Neural cell (in vitro differentiated cells): Measurements from ENCODE around the gene LDLRAD4. TPM values are rescaled to one million over a fixed set of nuclear protein-coding genes. Genes with fewer than 3 reads are reported as not detected.

ENCODE experiments used
- H2AFZ ChIP-seq: fragments of 200-600, 300-800 bp; sonication (generic), shearing (Covaris generic); 2 replicates; pipeline ENCODE4 v1.6.0; 2014; ENCODE audit warnings: low read depth, mild to moderate bottlenecking, antibody characterized with exemption, low read length, moderate library complexity
- H3F3A ChIP-seq: fragments of 200-600 bp; shearing (Covaris generic); 2 replicates; pipeline ENCODE4 v1.6.1; 2016; ENCODE audit warnings: mild to moderate bottlenecking, moderate library complexity, mixed read lengths, antibody characterized with exemption, low read length; ENCODE audit not compliant: insufficient read depth, poor library complexity, severe bottlenecking
- H3K27ac ChIP-seq: fragments of 200-600, 300-800 bp; sonication (generic), shearing (Covaris generic); 2 replicates; pipeline ENCODE4 v1.5.1; 2014; ENCODE audit warnings: mild to moderate bottlenecking, low read length, moderate library complexity
- H3K27me3 ChIP-seq: fragments of 300-800, 200-600 bp; sonication (generic), shearing (Covaris generic); 2 replicates; pipeline ENCODE4 v1.6.0; 2014; ENCODE audit warnings: mild to moderate bottlenecking, low read depth, low read length, moderate library complexity; ENCODE audit not compliant: insufficient read depth
- H3K36me3 ChIP-seq: fragments of 300-800, 200-600 bp; sonication (generic), shearing (Covaris generic); 2 replicates; pipeline ENCODE4 v1.5.1; 2014; ENCODE audit warnings: mild to moderate bottlenecking, antibody characterized with exemption, low read length, moderate library complexity; ENCODE audit not compliant: insufficient read depth
- H3K4me2 ChIP-seq: fragments of 300-800, 200-600 bp; sonication (generic), shearing (Covaris generic); 2 replicates; pipeline ENCODE4 v1.6.0; 2014; ENCODE audit warnings: mild to moderate bottlenecking, low read length
- H3K4me3 ChIP-seq: fragments of 300-800, 200-600 bp; sonication (generic), shearing (Covaris generic); 2 replicates; pipeline ENCODE4 v1.5.1; 2014; ENCODE audit warnings: mild to moderate bottlenecking, low read length, moderate library complexity
- H3K79me2 ChIP-seq: fragments of 200-600 bp; shearing (Covaris generic); replicated peaks from 2 replicates; pipeline ENCODE4 v1.6.0; 2014; ENCODE audit warnings: mild to moderate bottlenecking, low read length, moderate library complexity; ENCODE audit not compliant: insufficient read depth
- H3K9ac ChIP-seq: fragments of 300-800, 200-600 bp; sonication (generic), shearing (Covaris generic); 2 replicates; pipeline ENCODE4 v1.6.1; 2016; ENCODE audit warnings: mild to moderate bottlenecking, low read length, mixed read lengths
- H3K9me2 ChIP-seq: fragments of 200-600 bp; shearing (Covaris generic); 2 replicates; pipeline ENCODE4 v1.6.1; 2016; ENCODE audit warnings: mild to moderate bottlenecking, low read length, mixed read lengths; ENCODE audit not compliant: insufficient read depth
- H3K9me3 ChIP-seq: fragments of 200-600, 300-800 bp; sonication (generic), shearing (Covaris generic); 2 replicates; pipeline ENCODE4 v1.6.1; 2016; ENCODE audit warnings: mild to moderate bottlenecking, mixed run types, low read length, moderate library complexity, mixed read lengths
- H4K20me1 ChIP-seq: fragments of 200-600 bp; shearing (Covaris generic); 2 replicates; pipeline ENCODE4 v1.6.1; 2016; ENCODE audit warnings: mild to moderate bottlenecking, mixed run types; ENCODE audit not compliant: insufficient read depth
- EZH2 ChIP-seq: fragments of 200-600, 300-800 bp; shearing (Covaris generic), sonication (generic); IDR thresholded peaks from 2 replicates; pipeline ENCODE4 v1.6.1; 2014; ENCODE audit warnings: antibody characterized with exemption, low read length, borderline replicate concordance, mild to moderate bottlenecking; ENCODE audit not compliant: insufficient read depth, poor library complexity, severe bottlenecking
- MXI1 ChIP-seq: fragments of 450-650 bp; conservative IDR thresholded peaks from 2 replicates; pipeline ENCODE4 v1.6.1; 2014; ENCODE audit warnings: antibody characterized with exemption, mild to moderate bottlenecking; ENCODE audit not compliant: poor library complexity, severe bottlenecking
- POLR2AphosphoS5 ChIP-seq: IDR thresholded peaks from 2 replicates; pipeline ENCODE4 v1.6.1; 2012
- RAD21 ChIP-seq: fragments of 450-650 bp; conservative IDR thresholded peaks from 2 replicates; pipeline ENCODE4 v1.6.1; 2014; ENCODE audit warnings: antibody characterized with exemption, mild to moderate bottlenecking, moderate library complexity
- SMC3 ChIP-seq: fragments of 450-650 bp; conservative IDR thresholded peaks from 2 replicates; pipeline ENCODE4 v1.6.1; 2014; ENCODE audit warnings: antibody characterized with exemption, mild to moderate bottlenecking, moderate library complexity; ENCODE audit not compliant: poor library complexity
- TAF1 ChIP-seq: IDR thresholded peaks from 2 replicates; pipeline ENCODE4 v1.6.1; 2012; ENCODE audit warnings: low read depth
- polyA plus RNA-seq: library from polyadenylated mRNA; depleted of rRNA; stranded (reverse); fragments of >200 nt; gene quantifications from 2 replicates; pipeline ENCODE4 v1.2.3, GENCODE V29; 2014
- TF ChIP-seq, protein P1 (sequence below): fragments of 450-650 bp; IDR thresholded peaks from 2 replicates; pipeline ENCODE4 v1.5.1; 2014; ENCODE audit warnings: antibody characterized with exemption, mild to moderate bottlenecking, moderate library complexity; ENCODE audit not compliant: poor library complexity, severe bottlenecking
- TF ChIP-seq, protein P2 (sequence below): IDR thresholded peaks from 2 replicates; pipeline ENCODE4 v1.6.1; 2012; ENCODE audit warnings: borderline replicate concordance

LDLRAD4 gene
- polyA plus RNA-seq, 1 donor from 2014 or later, result 3.7 TPM

DNA sequence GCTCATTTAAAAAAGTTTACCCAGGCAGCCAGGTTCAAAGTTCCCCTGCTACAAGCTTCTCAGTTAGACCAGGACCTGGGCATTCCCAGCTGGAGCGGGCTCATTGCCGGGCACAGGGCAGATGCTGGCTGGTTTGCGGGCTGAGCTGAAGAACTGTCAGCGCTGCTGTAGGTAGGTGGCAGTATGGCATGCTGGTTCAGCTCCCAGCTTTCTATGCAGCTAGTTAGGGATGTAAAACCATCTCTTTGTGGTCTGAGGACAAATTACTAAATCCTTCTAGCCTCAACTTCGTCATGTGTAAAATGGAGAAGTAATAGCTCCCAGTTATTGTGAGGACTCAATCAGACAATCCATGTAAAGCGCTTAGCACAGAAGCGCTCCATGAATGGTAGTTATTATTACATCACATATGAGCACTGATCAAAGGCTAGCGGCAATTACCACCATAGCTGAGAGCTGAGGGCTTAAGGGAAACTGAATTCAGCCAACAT is 2.4 kb upstream of the LDLRAD4 start:
- Histone ChIP-seq H4K20me1 (no peaks in the 10 kb centered on the region), H3K27me3 (peaks cover 21% of the 10 kb centered on the region), H3K4me2 (no peak overlapping the region), H3K27ac (no peak overlapping the region), H3K36me3 (no peaks in the 10 kb centered on the region), H3K9ac (no peak overlapping the region), H3K79me2 (no peaks in the 10 kb centered on the region), H3F3A (no peaks in the 10 kb centered on the region), H3K4me3 (peak overlapping the region; percentile 75), H3K9me3 (no peaks in the 10 kb centered on the region), H2AFZ (no peak overlapping the region), H3K9me2 (no peaks in the 10 kb centered on the region)
- TF ChIP-seq, protein P1, sequence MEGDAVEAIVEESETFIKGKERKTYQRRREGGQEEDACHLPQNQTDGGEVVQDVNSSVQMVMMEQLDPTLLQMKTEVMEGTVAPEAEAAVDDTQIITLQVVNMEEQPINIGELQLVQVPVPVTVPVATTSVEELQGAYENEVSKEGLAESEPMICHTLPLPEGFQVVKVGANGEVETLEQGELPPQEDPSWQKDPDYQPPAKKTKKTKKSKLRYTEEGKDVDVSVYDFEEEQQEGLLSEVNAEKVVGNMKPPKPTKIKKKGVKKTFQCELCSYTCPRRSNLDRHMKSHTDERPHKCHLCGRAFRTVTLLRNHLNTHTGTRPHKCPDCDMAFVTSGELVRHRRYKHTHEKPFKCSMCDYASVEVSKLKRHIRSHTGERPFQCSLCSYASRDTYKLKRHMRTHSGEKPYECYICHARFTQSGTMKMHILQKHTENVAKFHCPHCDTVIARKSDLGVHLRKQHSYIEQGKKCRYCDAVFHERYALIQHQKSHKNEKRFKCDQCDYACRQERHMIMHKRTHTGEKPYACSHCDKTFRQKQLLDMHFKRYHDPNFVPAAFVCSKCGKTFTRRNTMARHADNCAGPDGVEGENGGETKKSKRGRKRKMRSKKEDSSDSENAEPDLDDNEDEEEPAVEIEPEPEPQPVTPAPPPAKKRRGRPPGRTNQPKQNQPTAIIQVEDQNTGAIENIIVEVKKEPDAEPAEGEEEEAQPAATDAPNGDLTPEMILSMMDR, result peak; percentile 90
- TF ChIP-seq SMC3, result peak; percentile 92
- TF ChIP-seq MXI1, result no peak
- TF ChIP-seq RAD21, result peak; percentile 92

DNA sequence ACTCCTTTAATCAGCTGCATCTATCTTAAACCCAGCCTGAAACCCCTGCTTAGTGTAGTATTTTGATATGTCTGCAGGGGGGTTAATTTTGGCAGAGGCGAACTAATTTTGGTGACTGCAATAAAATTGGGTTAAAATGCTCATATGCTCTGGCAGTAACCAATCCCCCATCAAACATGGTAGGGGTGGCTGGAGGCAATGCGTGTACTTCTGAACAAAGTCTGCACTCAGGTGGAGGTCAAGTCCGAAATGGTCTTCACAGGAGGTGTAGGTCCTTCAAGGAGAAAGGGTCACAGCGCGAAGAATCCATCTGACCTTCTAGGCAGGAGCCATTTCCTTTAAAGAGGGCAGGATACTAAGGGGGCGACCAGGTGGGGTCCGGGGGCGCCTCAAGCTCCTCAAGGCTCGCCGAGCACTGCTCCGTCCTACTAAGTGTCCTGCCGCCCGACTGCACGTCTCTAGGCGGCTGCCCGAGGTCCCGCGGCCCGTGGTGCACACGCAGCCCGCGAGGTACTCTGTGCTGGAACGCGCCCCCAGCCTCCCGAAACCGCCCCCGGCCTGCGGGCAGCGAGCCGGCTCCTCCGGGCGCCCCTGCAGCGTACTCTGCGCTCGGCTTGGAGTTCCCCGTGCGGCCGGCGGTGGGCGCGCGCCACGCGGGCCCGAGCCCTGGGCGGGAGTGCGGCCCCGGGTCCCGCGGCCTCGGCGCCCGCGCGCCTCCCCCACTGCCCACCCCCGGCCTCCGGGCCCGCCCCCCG is 1.7 kb upstream of the LDLRAD4 start:
- no peak for TF ChIP-seq TAF1
- TF ChIP-seq, protein P1, result peak; percentile 65
- peak; percentile 52 for TF ChIP-seq SMC3
- no peaks in the 10 kb centered on the region for H3K79me2 ChIP-seq
- no peaks in the 10 kb centered on the region for H3K36me3 ChIP-seq
- peak overlapping the region; percentile 66 for H3K9ac ChIP-seq
- no peaks in the 10 kb centered on the region for H3K9me2 ChIP-seq
- no peak overlapping the region for H3K27ac ChIP-seq
- H2AFZ ChIP-seq, result no peak overlapping the region
- H4K20me1 ChIP-seq, result no peaks in the 10 kb centered on the region
- H3K4me2 ChIP-seq, result peak overlapping the region; percentile 65
- H3K9me3 ChIP-seq, result no peaks in the 10 kb centered on the region
- H3K27me3 ChIP-seq, result peaks cover 21% of the 10 kb centered on the region
- H3K4me3 ChIP-seq, result peak overlapping the region; percentile 87
- no peaks in the 10 kb centered on the region for H3F3A ChIP-seq

DNA sequence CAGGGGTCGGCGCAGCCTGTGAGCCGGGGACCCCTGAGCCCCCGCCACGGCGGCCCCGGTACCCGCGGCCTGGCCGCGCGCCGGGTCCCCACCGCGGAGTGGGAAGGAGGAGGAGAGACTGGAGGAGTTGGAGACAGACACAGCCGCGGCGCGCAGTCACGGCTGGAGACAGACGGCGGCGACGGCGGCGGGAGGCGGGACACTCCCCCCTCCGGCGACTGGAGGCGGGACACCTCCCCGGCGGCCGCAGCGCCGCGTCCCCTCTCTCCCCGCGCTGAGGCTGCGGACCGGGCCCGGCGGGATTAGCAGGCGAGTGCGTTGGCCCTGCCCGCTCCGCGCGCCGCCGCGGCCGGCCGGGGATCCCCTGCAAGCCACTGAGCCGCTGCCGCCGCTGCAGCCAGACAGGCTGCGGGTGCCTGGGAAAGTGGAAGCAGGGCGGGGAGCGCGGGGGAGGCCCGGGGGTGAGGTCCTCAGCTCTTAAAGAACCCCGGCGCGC is 1.0 kb upstream of the LDLRAD4 start:
- H3K79me2 ChIP-seq, result no peaks in the 10 kb centered on the region
- no peaks in the 10 kb centered on the region for H3F3A ChIP-seq
- no peaks in the 10 kb centered on the region for H3K9me3 ChIP-seq
- H4K20me1 ChIP-seq, result no peaks in the 10 kb centered on the region
- peak overlapping the region; percentile 87 for H3K4me3 ChIP-seq
- H3K27ac ChIP-seq, result no peak overlapping the region
- H3K9ac ChIP-seq, result peak overlapping the region; percentile 66
- H3K9me2 ChIP-seq, result no peaks in the 10 kb centered on the region
- TF ChIP-seq, protein P2, sequence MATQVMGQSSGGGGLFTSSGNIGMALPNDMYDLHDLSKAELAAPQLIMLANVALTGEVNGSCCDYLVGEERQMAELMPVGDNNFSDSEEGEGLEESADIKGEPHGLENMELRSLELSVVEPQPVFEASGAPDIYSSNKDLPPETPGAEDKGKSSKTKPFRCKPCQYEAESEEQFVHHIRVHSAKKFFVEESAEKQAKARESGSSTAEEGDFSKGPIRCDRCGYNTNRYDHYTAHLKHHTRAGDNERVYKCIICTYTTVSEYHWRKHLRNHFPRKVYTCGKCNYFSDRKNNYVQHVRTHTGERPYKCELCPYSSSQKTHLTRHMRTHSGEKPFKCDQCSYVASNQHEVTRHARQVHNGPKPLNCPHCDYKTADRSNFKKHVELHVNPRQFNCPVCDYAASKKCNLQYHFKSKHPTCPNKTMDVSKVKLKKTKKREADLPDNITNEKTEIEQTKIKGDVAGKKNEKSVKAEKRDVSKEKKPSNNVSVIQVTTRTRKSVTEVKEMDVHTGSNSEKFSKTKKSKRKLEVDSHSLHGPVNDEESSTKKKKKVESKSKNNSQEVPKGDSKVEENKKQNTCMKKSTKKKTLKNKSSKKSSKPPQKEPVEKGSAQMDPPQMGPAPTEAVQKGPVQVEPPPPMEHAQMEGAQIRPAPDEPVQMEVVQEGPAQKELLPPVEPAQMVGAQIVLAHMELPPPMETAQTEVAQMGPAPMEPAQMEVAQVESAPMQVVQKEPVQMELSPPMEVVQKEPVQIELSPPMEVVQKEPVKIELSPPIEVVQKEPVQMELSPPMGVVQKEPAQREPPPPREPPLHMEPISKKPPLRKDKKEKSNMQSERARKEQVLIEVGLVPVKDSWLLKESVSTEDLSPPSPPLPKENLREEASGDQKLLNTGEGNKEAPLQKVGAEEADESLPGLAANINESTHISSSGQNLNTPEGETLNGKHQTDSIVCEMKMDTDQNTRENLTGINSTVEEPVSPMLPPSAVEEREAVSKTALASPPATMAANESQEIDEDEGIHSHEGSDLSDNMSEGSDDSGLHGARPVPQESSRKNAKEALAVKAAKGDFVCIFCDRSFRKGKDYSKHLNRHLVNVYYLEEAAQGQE, result no peak
- TF ChIP-seq MXI1 (no peak), TAF1 (no peak), POLR2AphosphoS5 (no peak), EZH2 (no peak), RAD21 (no peak)
- TF ChIP-seq, protein P1, result no peak
- peaks cover 21% of the 10 kb centered on the region for H3K27me3 ChIP-seq
- no peaks in the 10 kb centered on the region for H3K36me3 ChIP-seq
- H3K4me2 ChIP-seq, result no peak overlapping the region
- H2AFZ ChIP-seq, result no peak overlapping the region
